HCT116 (cell line): ENCODE data around the gene BPIFB3. TPM values are rescaled to one million over a fixed set of nuclear protein-coding genes. Genes with fewer than 3 reads are reported as not detected.

Experiments used
- ATAC-seq: fragments of 200-7000 bp; cut with Tn5 transposase; 2 replicates; pipeline ENCODE4 v1.9.1; 2020; ENCODE audit warnings: mild to moderate bottlenecking, moderate library complexity
- BruUV-seq: library from RNA; stranded (reverse); fragments of 400-500 nt; replicated peaks from 2 replicates; lab custom pipeline; 2021; lab: Mats Ljungman, UMichigan
- CTCF ChIA-PET: fragments of 300-600 bp; sonication (Branson Sonifier 250); formaldehyde crosslinking; loops from one replicate; lab custom pipeline; 2021; ENCODE audit warnings: antibody characterized with exemption; lab: Charles Lee
- POLR2A ChIA-PET: fragments of 300-600, 350-600 bp; sonication (Branson Sonifier 250); formaldehyde crosslinking; loops from one replicate; lab custom pipeline; 2021; ENCODE audit warnings: antibody characterized with exemption; lab: Charles Lee
- RAD21 ChIA-PET, 2 experiments: fragments of 300-600 bp; sonication (Branson Sonifier 250); formaldehyde crosslinking; loops; one replicate each; lab custom pipeline; 2023; ENCODE audit warnings: low total read pairs in 2 of 2; ENCODE audit not compliant: uncharacterized antibody in 2 of 2, unreplicated experiment in 2 of 2, low non-redundant PET in 1 of 2; lab: Charles Lee
- DNase-seq: peaks from one replicate; pipeline ENCODE4 v3.0.0-alpha.2; 2010; ENCODE audit warnings: low read depth, low spot score
- H2AFZ ChIP-seq: fragments of 200-600 bp; shearing (Covaris generic), sonication (generic); 2 replicates; pipeline ENCODE4 v1.6.1; 2017; ENCODE audit warnings: low read depth, mixed run types, mixed read lengths, antibody characterized with exemption, low read length; ENCODE audit not compliant: poor library complexity, severe bottlenecking
- H3K27ac ChIP-seq: 2 replicates; pipeline ENCODE4 v1.5.1; 2012; ENCODE audit warnings: low read depth, low read length
- H3K27me3 ChIP-seq: fragments of 200-600 bp; sonication (generic); 2 replicates; pipeline ENCODE4 v1.6.1; 2016; ENCODE audit warnings: mixed run types, low read length, mixed read lengths; ENCODE audit not compliant: insufficient read depth
- H3K36me3 ChIP-seq, 2 experiments: fragments of 200-500 bp in 1 of 2; fragments of 200-600 bp in 1 of 2; sonication (Bioruptor generic) in 1 of 2; sonication (generic) in 1 of 2; 2 replicates each; pipeline versions ENCODE4 v1.5.1 to v1.6.1; 2014 to 2016; ENCODE audit warnings: low read length in 2 of 2, inconsistent platforms in 1 of 2, mixed read lengths in 1 of 2, mixed run types in 1 of 2; ENCODE audit not compliant: insufficient read depth in 2 of 2, control insufficient read depth in 1 of 2
- H3K4me1 ChIP-seq, 2 experiments: fragments of 200-600 bp in 1 of 2; sonication (generic) in 1 of 2; 2 replicates each; pipeline versions ENCODE4 v1.5.1 to v1.6.1; 2012 to 2017; ENCODE audit warnings: low read length in 2 of 2, inconsistent platforms in 1 of 2, mild to moderate bottlenecking in 1 of 2, mixed read lengths in 1 of 2, mixed run types in 1 of 2, moderate library complexity in 1 of 2; ENCODE audit not compliant: insufficient read depth in 2 of 2, control insufficient read depth in 1 of 2
- H3K4me2 ChIP-seq: fragments of 200-600 bp; sonication (generic); 2 replicates; pipeline ENCODE4 v1.6.1; 2017; ENCODE audit warnings: mixed run types, low read length, mixed read lengths
- H3K4me3 ChIP-seq, 2 experiments: fragments of 200-600 bp in 1 of 2; sonication (generic) in 1 of 2; replicated peaks in 1 of 2; 2 replicates each; pipeline ENCODE4 v1.5.1; 2011 to 2016; ENCODE audit warnings: low read length in 2 of 2, control low read depth in 1 of 2, low read depth in 1 of 2, mild to moderate bottlenecking in 1 of 2, mixed read lengths in 1 of 2, mixed run types in 1 of 2
- H3K79me2 ChIP-seq: fragments of 200-600 bp; sonication (generic); 2 replicates; pipeline ENCODE4 v1.6.1; 2017; ENCODE audit warnings: mild to moderate bottlenecking, mixed run types, low read length, moderate library complexity, mixed read lengths; ENCODE audit not compliant: insufficient read depth
- H3K9ac ChIP-seq: fragments of 200-600 bp; sonication (generic); 2 replicates; pipeline ENCODE4 v1.6.1; 2016; ENCODE audit warnings: low read length, mixed read lengths
- H3K9me2 ChIP-seq: fragments of 200-600 bp; sonication (generic), shearing (Covaris generic); 2 replicates; pipeline ENCODE4 v1.6.1; 2017; ENCODE audit warnings: mixed run types, mild to moderate bottlenecking, moderate library complexity; ENCODE audit not compliant: insufficient read depth
- H3K9me3 ChIP-seq, 2 experiments: fragments of 200-500 bp in 1 of 2; fragments of 200-600 bp in 1 of 2; sonication (Bioruptor generic) in 1 of 2; sonication (generic) in 1 of 2; 2 replicates each; pipeline ENCODE4 v1.6.1; 2014 to 2017; ENCODE audit warnings: low read length in 2 of 2, mixed read lengths in 2 of 2, inconsistent platforms in 1 of 2, low read depth in 1 of 2, mild to moderate bottlenecking in 1 of 2, mixed run types in 1 of 2, moderate library complexity in 1 of 2; ENCODE audit not compliant: control insufficient read depth in 1 of 2, insufficient read depth in 1 of 2
- H4K20me1 ChIP-seq: fragments of 200-600 bp; sonication (generic), shearing (Covaris generic); 2 replicates; pipeline ENCODE4 v1.6.1; 2017; ENCODE audit warnings: mixed run types, mild to moderate bottlenecking, moderate library complexity; ENCODE audit not compliant: insufficient read depth
- CBX3 ChIP-seq: IDR thresholded peaks from 2 replicates; pipeline ENCODE4 v1.6.1; 2012; ENCODE audit warnings: low read depth
- EGR1 ChIP-seq: IDR thresholded peaks from 2 replicates; pipeline ENCODE4 v1.6.1; 2012; ENCODE audit warnings: low read depth
- ELF1 ChIP-seq: IDR thresholded peaks from 2 replicates; pipeline ENCODE4 v1.6.1; 2012; ENCODE audit warnings: low read depth, borderline replicate concordance
- EZH2 ChIP-seq: fragments of 200-600 bp; sonication (generic); IDR thresholded peaks from 2 replicates; pipeline ENCODE4 v1.6.1; 2017; ENCODE audit warnings: antibody characterized with exemption, mixed run types
- FOSL1 ChIP-seq: IDR thresholded peaks from 2 replicates; pipeline ENCODE4 v1.6.1; 2012; ENCODE audit warnings: low read depth
- POLR2AphosphoS5 ChIP-seq: IDR thresholded peaks from 2 replicates; pipeline ENCODE4 v1.6.1; 2011; ENCODE audit warnings: mild to moderate bottlenecking, low read depth, low read length, moderate library complexity
- RAD21 ChIP-seq: IDR thresholded peaks from 2 replicates; pipeline ENCODE4 v1.6.1; 2012; ENCODE audit warnings: low read depth, mild to moderate bottlenecking
- SIN3A ChIP-seq: IDR thresholded peaks from 2 replicates; pipeline ENCODE4 v1.6.1; 2012; ENCODE audit warnings: low read depth
- SP1 ChIP-seq: IDR thresholded peaks from 2 replicates; pipeline ENCODE4 v1.6.1; 2012; ENCODE audit warnings: low read depth
- SRF ChIP-seq: IDR thresholded peaks from 2 replicates; pipeline ENCODE4 v1.6.1; 2012; ENCODE audit warnings: low read depth
- YY1 ChIP-seq: IDR thresholded peaks from 2 replicates; pipeline ENCODE4 v1.6.1; 2011; ENCODE audit warnings: low read length, low read depth, moderate library complexity, mild to moderate bottlenecking; ENCODE audit not compliant: insufficient replicate concordance; ENCODE audit errors: extremely low read depth
- ZNF274 ChIP-seq: fragments of 200-500 bp; sonication (Bioruptor generic); IDR thresholded peaks from 2 replicates; pipeline ENCODE4 v1.6.1; 2014; ENCODE audit warnings: mild to moderate bottlenecking, low read depth, low read length, inconsistent platforms
- intact Hi-C: fragments of 100-400 bp; cut with micrococcal nuclease; formaldehyde crosslinking; loops from 2 replicates; pipeline ENCODE4 v1.10.0; 2022
- total RNA-seq: library from RNA; stranded (reverse); gene quantifications from one replicate; pipeline ENCODE4 v1.2.1, GENCODE V29; 2021; ENCODE audit not compliant: unreplicated experiment
- TF ChIP-seq, protein P1 (sequence below): IDR thresholded peaks from 2 replicates; pipeline ENCODE4 v1.6.1; 2012
- TF ChIP-seq, protein P2 (sequence below): IDR thresholded peaks from 2 replicates; pipeline ENCODE4 v1.6.1; 2011; ENCODE audit warnings: mild to moderate bottlenecking, low read length, moderate library complexity; ENCODE audit not compliant: insufficient replicate concordance; ENCODE audit errors: extremely low read depth

The BPIFB3 gene
- total RNA-seq, 1 experiment from 2014 or later: not detected

DNA sequence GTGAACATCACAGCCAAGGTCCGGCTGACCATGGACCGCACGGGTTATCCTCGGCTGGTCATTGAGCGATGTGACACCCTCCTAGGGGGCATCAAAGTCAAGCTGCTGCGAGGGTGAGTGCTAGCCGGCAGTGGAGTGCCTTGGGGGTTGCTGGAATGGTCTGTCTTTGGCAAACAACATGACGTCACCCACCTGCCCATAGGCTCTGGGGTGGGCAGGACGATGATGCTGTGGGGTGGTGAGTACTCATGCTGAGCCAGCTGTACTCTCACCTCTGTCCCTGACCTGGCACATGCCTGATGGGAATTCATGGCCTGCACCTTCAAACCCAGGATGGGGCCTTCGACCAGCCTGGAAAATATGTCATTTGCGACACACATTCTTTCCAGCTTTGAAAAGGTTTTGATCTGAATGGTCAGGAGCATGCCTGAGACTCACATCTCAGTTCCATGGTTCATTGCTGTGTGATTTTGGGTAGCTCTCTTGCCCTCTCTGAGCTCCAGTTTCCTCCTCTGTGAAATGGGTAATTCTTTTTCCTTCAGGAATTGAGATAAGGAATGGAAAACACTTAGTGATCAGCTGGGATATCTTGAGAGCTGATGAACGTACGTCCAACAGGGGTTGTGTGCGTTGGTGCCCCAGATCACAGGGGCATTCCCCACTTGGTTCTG, 32.5 kb downstream of the BPIFB3 start:
- Histone ChIP-seq H2AFZ (no peak overlapping the region), H4K20me1 (no peaks in the 10 kb centered on the region), H3K9me2 (no peaks in the 10 kb centered on the region), H3K79me2 (no peaks in the 10 kb centered on the region), H3K27me3 (peaks cover 4% of the 10 kb centered on the region; the same call in 1 of the 2 replicates), H3K9ac (no peak overlapping the region), H3K4me2 (no peak overlapping the region), H3K4me1 (no peaks in the 10 kb centered on the region), H3K9me3 (no peaks in the 10 kb centered on the region), H3K4me3 (no peak overlapping the region), H3K36me3 (no peaks in the 10 kb centered on the region), H3K27ac (no peak overlapping the region)
- RAD21 ChIA-PET: no interaction called here
- intact Hi-C loops: no loop called here
- POLR2A ChIA-PET: interaction anchor here (1.0 kb wide), 1 partner anchor 10 kb away, joined by 3 read pairs; no protein-coding TSS in a partner anchor
- TF ChIP-seq SRF (no peak), FOSL1 (no peak), RAD21 (no peak)
- BruUV-seq: no TSS peak
- DNase-seq (no peak), ATAC-seq (no peak)
- CTCF ChIA-PET: interaction anchor here (1.8 kb wide), 1 partner anchor 10 kb away, joined by 6 read pairs; no protein-coding TSS in a partner anchor

DNA sequence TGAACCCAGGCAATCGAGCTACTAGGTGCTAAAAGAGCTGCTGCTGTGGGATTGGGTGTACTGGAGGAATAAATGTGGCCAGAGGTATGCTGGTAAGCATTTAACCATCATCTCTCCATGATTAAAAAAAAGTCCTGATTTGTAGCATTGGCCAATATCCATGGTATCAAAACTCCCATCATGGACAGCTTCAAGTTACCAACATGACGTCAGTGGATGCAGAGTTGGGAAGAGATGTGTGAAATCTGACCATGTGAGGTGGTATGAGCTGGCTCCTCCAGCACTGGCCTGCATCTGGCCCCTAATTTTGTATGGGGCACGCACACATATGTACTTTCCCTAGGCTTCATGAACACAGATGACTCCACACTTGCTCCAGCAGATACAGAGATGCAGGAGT, 37.4 kb downstream of the BPIFB3 start:
- CTCF ChIA-PET: no interaction called here
- no peaks in the 10 kb centered on the region for H4K20me1 ChIP-seq

More for the DNA sequence above, 37.4 kb downstream of the BPIFB3 start:
- Histone ChIP-seq H3K4me2 (no peak overlapping the region), H3K79me2 (no peaks in the 10 kb centered on the region), H3K27ac (no peak overlapping the region), H3K27me3 (peaks cover 4% of the 10 kb centered on the region; the same call in 1 of the 2 replicates), H3K9me2 (no peaks in the 10 kb centered on the region), H3K9me3 (no peaks in the 10 kb centered on the region), H3K9ac (no peak overlapping the region), H3K36me3 (no peaks in the 10 kb centered on the region), H2AFZ (no peak overlapping the region), H3K4me3 (no peak overlapping the region), H3K4me1 (no peaks in the 10 kb centered on the region)
- TF ChIP-seq ELF1 (no peak), POLR2AphosphoS5 (no peak), SP1 (no peak), CBX3 (no peak), EZH2 (no peak), YY1 (no peak), EGR1 (no peak), SIN3A (no peak), RAD21 (no peak), ZNF274 (no peak)
- TF ChIP-seq, protein P1, sequence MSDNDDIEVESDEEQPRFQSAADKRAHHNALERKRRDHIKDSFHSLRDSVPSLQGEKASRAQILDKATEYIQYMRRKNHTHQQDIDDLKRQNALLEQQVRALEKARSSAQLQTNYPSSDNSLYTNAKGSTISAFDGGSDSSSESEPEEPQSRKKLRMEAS: no peak
- TF ChIP-seq, protein P2, sequence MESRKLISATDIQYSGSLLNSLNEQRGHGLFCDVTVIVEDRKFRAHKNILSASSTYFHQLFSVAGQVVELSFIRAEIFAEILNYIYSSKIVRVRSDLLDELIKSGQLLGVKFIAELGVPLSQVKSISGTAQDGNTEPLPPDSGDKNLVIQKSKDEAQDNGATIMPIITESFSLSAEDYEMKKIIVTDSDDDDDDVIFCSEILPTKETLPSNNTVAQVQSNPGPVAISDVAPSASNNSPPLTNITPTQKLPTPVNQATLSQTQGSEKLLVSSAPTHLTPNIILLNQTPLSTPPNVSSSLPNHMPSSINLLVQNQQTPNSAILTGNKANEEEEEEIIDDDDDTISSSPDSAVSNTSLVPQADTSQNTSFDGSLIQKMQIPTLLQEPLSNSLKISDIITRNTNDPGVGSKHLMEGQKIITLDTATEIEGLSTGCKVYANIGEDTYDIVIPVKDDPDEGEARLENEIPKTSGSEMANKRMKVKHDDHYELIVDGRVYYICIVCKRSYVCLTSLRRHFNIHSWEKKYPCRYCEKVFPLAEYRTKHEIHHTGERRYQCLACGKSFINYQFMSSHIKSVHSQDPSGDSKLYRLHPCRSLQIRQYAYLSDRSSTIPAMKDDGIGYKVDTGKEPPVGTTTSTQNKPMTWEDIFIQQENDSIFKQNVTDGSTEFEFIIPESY: no peak
- intact Hi-C loops: loop anchor here (10.0 kb wide), 1 partner anchor 1034 kb away; no protein-coding TSS in a partner anchor
- no TSS peak for BruUV-seq
- DNase-seq (no peak), ATAC-seq (no peak)
- ChIA-PET POLR2A (no interaction called here), RAD21 (no interaction called here)
